GM20000 (cell line): Measurements from ENCODE around the gene ALG3.
A peak's percentile ranks its signal among the peaks of the same experiment; 100 is the strongest.

ENCODE experiments used
- DNase-seq: peaks from one replicate; pipeline ENCODE4 v3.0.0; 2012; ENCODE audit warnings: low spot score
- TF ChIP-seq, protein P1 (sequence below): IDR thresholded peaks from 2 replicates; pipeline ENCODE4 v1.5.1; 2012; ENCODE audit warnings: mild to moderate bottlenecking, control low read depth; ENCODE audit errors: extremely low read depth, missing control alignments

ALG3 gene

DNA sequence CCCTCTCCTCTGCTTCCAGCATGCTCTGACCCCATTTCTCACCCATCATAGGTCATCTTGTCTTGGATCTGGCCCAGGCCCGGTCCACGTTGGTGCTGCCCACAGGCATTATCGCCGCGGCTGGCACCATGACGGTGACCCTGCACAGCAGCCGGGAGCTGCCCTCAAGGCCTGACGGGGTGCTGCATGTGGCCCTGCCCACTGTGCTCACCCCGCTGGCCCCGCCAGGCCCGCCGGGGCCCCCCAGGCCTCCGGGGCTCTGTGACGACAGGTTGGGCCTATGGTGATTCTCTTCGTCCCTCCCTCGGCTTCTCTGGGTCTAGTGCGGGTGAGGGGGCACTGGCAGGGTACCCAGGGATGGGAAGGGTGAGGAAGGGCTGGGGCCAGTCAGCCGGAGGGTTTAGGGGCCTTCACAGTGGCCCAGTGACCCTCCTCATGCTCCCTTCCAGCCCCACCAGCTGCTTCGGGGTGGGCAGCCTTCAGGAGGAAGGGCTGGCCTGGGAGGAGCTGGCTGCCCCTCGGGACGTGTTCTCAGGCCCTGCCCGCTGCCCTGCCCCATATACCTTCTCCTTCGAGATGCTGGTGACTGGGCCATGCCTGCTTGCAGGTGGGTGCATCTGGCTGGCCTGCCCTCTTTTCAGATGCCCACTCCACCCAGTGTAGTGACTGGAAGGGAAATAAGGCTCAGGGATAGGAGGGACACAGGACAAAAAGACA lies 15.5 kb downstream of the ALG3 start:
- DNase-seq: no peak
- TF ChIP-seq, protein P1, sequence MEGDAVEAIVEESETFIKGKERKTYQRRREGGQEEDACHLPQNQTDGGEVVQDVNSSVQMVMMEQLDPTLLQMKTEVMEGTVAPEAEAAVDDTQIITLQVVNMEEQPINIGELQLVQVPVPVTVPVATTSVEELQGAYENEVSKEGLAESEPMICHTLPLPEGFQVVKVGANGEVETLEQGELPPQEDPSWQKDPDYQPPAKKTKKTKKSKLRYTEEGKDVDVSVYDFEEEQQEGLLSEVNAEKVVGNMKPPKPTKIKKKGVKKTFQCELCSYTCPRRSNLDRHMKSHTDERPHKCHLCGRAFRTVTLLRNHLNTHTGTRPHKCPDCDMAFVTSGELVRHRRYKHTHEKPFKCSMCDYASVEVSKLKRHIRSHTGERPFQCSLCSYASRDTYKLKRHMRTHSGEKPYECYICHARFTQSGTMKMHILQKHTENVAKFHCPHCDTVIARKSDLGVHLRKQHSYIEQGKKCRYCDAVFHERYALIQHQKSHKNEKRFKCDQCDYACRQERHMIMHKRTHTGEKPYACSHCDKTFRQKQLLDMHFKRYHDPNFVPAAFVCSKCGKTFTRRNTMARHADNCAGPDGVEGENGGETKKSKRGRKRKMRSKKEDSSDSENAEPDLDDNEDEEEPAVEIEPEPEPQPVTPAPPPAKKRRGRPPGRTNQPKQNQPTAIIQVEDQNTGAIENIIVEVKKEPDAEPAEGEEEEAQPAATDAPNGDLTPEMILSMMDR: no peak

DNA sequence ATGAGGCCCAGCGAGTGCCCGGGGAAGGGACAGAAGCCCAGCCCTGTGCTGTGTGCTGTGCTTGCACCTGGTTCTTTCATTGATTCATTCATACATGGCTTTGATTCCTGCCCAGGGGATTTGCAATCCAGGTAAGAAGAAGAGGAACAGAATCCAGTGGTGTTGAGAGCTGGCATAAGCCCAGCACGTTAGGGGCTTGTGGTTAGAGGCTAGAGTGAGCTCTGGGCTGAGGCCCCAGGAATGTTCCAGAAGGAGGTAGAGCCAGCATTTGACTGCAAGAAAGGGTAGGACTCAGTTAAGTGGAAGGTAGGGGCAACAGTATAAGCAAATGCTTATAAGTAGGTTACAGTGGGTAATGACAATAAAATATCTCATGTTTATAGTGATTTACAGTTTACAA lies 17.1 kb downstream of the ALG3 start:
- no peak for DNase-seq
- TF ChIP-seq, protein P1: no peak

DNA sequence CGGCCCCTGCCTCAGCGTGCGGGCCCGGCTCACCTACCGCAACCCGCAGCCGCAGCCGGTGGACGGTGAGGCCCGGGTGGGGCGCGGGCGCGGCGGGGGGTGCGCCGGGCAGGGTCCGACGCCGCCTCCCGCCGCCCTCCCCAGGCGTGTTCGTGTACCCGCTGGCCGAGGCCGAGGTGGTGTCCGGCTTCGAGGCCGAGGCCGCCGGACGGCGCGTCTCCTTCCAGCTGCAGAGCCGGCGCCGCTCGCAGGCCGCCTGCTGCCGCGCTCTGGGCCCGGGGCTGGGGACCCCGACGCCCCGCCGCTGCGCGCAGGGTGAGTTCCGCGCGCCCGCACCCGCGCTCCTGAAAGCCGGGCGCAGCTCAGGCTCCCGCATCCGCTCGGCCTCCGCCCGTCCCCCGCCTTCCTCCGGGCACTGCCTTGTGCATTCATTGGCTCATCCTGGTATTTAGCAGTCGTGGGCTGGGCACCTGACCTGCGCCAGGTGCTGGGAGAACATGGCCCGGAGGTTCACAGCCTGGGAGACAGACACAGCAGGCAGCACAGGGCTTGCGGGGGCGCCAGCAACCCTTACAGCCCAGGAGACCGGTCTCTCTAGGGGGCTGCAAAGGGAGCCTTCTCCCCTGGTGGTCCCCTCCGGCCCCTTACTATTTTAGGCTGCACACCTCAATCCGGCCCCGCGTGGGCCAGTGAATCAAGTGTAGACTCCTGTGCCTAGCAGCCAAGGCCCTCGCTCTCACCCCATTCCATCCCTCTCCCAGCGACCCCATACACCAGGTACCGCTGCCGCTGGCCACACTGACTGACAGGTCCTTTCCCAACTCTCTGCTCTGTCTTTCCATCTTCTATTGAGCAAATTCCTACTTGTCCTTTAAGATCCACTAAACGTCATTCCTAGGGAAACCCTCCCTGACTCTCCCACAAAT lies 17.9 kb downstream of the ALG3 start:
- TF ChIP-seq, protein P1: no peak
- DNase-seq: peak; percentile 39

DNA sequence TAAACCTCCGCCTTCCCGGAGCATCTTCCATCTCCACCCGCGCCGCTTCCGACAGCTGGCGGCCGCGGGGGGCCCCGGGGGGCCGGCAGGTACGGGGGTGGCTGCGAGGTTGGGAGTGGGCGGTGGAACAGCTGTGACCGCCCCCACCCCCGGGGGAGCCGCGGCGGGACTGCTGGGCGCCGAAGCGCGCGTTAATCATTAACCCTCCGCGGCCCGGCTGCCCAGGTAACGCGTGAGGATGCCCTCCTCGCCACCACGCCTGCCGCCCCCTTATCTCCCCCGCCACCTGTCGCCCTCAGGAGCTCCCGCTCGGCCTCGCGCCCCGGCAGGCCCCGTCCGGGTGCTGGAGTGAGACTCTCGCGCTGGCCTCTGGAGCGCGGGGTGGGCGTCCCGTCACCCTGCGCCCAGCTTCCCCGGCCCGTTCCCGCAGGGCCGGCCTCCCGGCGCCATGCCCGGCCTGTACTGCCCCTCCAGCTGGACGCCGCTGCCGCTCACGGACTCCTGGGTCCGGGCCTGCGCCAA lies 18.6 kb downstream of the ALG3 start:
- peak; percentile 82 for DNase-seq
- TF ChIP-seq, protein P1: no peak

DNA sequence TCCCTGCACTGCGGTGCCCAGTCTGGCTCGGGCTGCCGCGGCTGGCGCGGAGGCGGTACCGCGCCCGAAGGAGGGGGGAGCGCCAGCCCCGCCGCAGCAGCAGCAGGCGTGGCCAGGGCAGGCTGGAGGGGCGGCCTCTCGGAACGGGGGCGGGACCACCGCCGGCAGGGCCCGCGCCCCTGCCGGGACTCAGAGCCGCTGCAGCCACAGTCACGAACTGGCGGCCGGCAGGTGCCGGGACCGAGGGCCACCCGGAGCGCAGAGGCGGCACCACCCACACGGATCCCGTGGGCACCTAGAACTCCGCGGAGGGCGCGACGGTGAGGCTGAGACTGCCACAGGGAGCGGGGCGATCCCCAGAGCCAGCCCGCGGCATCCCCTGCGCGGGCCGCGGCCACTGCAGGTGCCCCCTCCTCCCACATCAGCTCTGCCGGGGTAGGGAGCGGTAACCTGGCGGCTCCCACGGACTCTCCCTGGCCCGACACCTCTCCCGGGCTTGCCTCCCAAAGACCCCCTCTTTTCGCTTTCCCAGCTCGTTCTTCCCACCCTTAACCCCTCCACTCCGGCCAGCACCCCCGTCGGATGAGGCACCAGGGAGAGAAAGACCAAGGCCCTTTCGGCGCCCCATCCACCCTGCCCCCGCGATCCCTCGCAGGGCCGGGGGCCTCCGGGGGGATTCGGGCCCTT lies 19.2 kb downstream of the ALG3 start, which contains the start of gene VWA5B2:
Gene VWA5B2, plus strand, starts transcription at position 192 of the 687 bp plus-strand sequence. CDS start 944 bp downstream, outside the sequence.
- TF ChIP-seq, protein P1: no peak
- peak; percentile 96 for DNase-seq

DNA sequence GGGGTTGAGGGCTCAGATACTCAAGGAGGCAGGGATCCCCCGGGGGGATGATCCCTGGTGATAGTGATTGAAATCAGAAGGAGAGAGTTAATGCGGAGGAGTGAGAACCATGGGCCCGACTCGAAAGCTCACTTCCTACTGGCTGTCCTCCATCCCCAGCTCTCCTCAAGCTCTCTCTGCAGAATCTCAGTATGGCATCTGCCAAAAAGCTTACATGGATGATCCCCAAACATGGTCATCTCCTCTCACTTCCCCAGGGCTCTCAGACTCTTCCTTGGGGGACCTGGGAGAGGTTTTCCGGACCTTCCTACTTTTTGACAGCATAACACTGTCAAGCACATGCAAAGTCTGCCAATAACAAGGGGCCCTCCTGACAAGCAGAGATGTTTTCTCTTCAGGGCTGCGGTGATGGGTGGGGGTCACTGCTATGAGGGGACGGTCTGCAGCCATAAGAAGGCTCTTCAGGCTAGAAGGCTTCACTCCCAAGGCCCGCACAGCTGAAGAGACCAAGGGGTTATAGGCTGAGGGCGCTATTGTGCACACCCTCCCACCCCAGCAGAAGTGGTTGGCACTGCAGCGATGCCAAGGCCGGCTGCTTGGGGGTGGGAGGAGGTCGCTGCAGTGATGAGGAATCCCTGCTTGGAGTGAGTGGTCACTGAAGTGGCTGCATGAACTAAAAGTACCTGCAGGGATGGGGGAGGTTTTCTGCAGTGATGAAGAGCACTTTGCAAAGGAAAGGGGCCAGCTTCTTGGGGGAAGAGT lies 20.2 kb downstream of the ALG3 start:
- peak; percentile 33 for DNase-seq
- TF ChIP-seq, protein P1: no peak
